GM12801 (cell line): ENCODE measurements around the gene TSEN2.

Source experiments
- CTCF ChIP-seq: IDR thresholded peaks from one replicate; pipeline ENCODE4 v1.5.1; 2011; ENCODE audit warnings: control low read depth; ENCODE audit not compliant: insufficient read length; ENCODE audit errors: extremely low read depth

Gene TSEN2

GRCh38 chr3:12455740-12456139 lies 28.5 kb upstream of the TSEN2 start:
- no peak for TF ChIP-seq CTCF

- TF ChIP-seq CTCF, result no peak
Measured at GRCh38 chr3:12456441-12456840, 27.8 kb upstream of the TSEN2 start.

GRCh38 chr3:12458901-12459300 lies 25.4 kb upstream of the TSEN2 start:
- no peak for TF ChIP-seq CTCF

GRCh38 chr3:12460127-12460526 lies 24.2 kb upstream of the TSEN2 start:
- TF ChIP-seq CTCF, result no peak

- TF ChIP-seq CTCF, result no peak
Measured at GRCh38 chr3:12461097-12461649, 23.1 kb upstream of the TSEN2 start.

- TF ChIP-seq CTCF, result no peak
Measured at GRCh38 chr3:12462159-12462947, 21.9 kb upstream of the TSEN2 start.

- TF ChIP-seq CTCF, result no peak
Measured at GRCh38 chr3:12463686-12464085, 20.6 kb upstream of the TSEN2 start.
